Measurements from ENCODE around the gene FSTL4.

- no peak for TF ChIP-seq CTCF (IDR thresholded peaks at IDR 0.05)
- no peak for TF ChIP-seq POLR2A (IDR thresholded peaks at IDR 0.05)
These were observed 228.8 kb downstream of the FSTL4 start for GRCh38 chr5:133383580-133383939.

All from lower leg skin (tissue), 3 donors.